Esophagus squamous epithelium (tissue), 5 donors: ENCODE data around the gene SETX. TPM values are rescaled to one million over a fixed set of nuclear protein-coding genes. Genes with fewer than 3 reads are reported as not detected.
A peak's percentile ranks its signal among the peaks of the same experiment; 100 is the strongest.

Experiments used
- DNase-seq: peaks from one replicate; lab custom pipeline; 2025; lab: John Stamatoyannopoulos, UW
- H3K27ac ChIP-seq, 4 donors: fragments of 200-600 bp; sonication (generic); one replicate each; pipeline ENCODE4 v1.5.1; 2016 to 2019; ENCODE audit warnings: mild to moderate bottlenecking in 1 of 4
- H3K27me3 ChIP-seq, 4 donors: fragments of 200-600 bp; sonication (generic); 1 replicate in 3 of 4; 2 replicates in 1 of 4; pipeline versions ENCODE4 v1.5.1 to v1.6.0; 2017 to 2021; ENCODE audit warnings: antibody characterized with exemption in 1 of 4
- H3K36me3 ChIP-seq, 3 donors: fragments of 200-600 bp; sonication (generic); one replicate each; pipeline ENCODE4 v1.5.1; 2016 to 2019
- H3K4me1 ChIP-seq, 3 donors: fragments of 200-600 bp; sonication (generic); one replicate each; pipeline ENCODE4 v1.5.1; 2017 to 2019
- H3K4me3 ChIP-seq, 4 donors: fragments of 200-600 bp; sonication (generic); 1 replicate in 3 of 4; 2 replicates in 1 of 4; pipeline ENCODE4 v1.5.1; 2016 to 2019; ENCODE audit warnings: mild to moderate bottlenecking in 2 of 4, moderate library complexity in 1 of 4
- H3K9me3 ChIP-seq, 3 donors: fragments of 200-600 bp; sonication (generic); one replicate each; pipeline ENCODE4 v1.5.1; 2016 to 2019
- CTCF ChIP-seq, 6 experiments: fragments of 450-650 bp in 4 of 6; fragments of 200-600 bp in 2 of 6; sonication (generic) in 2 of 6; IDR thresholded peaks; one replicate each; pipeline ENCODE4 v1.5.1; 2016 to 2019; ENCODE audit warnings: antibody characterized with exemption in 6 of 6, mild to moderate bottlenecking in 4 of 6, moderate library complexity in 4 of 6
- POLR2A ChIP-seq, 4 donors: fragments of 450-650 bp; IDR thresholded peaks; one replicate each; pipeline ENCODE4 v1.6.1; 2017; ENCODE audit warnings: antibody characterized with exemption in 4 of 4, mild to moderate bottlenecking in 4 of 4, moderate library complexity in 3 of 4
- WGBS, 2 donors: methylation state at CpG; one replicate each; pipeline ENCODE4 v1.1.5; 2018; 5-methylcytosine and 5-hydroxymethylcytosine counted together
- intact Hi-C: fragments of 100-400 bp; cut with DNase I; formaldehyde crosslinking; loops from one replicate; pipeline ENCODE4 v1.15.0; 2022
- total RNA-seq, 4 donors: library from RNA; depleted of rRNA; stranded (reverse); fragments of >200 nt; gene quantifications; one replicate each; pipeline ENCODE4 v1.1.0, GENCODE V29; 2016
- donor health status: DM: yes; HTN: yes; CAD: no.

SETX gene
- total RNA-seq, 4 donors from 2014 or later, result 22.4 to 56.3 (median 33.0) TPM

GRCh38 chr9:132356324-132356924 is 1.6 kb upstream of the SETX start:
- 86 to 93% methylated on average over 19 to 24 of the region's 26 CpGs for WGBS, 2 donors
- TF ChIP-seq CTCF (IDR thresholded peaks at IDR 0.05), result no peak
- TF ChIP-seq POLR2A (IDR thresholded peaks at IDR 0.05), result no peak
- Histone ChIP-seq H3K36me3 (peaks cover 0 to 22% (median 4%) of the 10 kb centered on the region in 3 donors), H3K4me3 (no peak overlapping the region), H3K4me1 (peaks cover 18 to 56% (median 27%) of the 10 kb centered on the region in 3 donors), H3K27ac (no peak overlapping the region), H3K27me3 (no peaks in the 10 kb centered on the region), H3K9me3 (no peaks in the 10 kb centered on the region)
- DNase-seq, result no peak
- intact Hi-C loops, result no loop called here

GRCh38 chr9:132351404-132352045 is 3.3 kb downstream of the SETX start:
- Histone ChIP-seq H3K27me3 (no peaks in the 10 kb centered on the region), H3K27ac (peak overlapping the region in 3 of 4 donors; percentile 2 to 59 (median 49)), H3K9me3 (no peaks in the 10 kb centered on the region), H3K36me3 (peaks cover 0 to 71% (median 29%) of the 10 kb centered on the region in 3 donors), H3K4me3 (peak overlapping the region in 2 of 4 donors; percentile 18 to 41), H3K4me1 (peaks cover 18 to 51% (median 30%) of the 10 kb centered on the region in 3 donors)
- intact Hi-C loops, result no loop called here
- no peak for DNase-seq
- WGBS, 2 donors, result 27 to 49% methylated on average over 3 of the region's 3 CpGs
- TF ChIP-seq POLR2A (IDR thresholded peaks at IDR 0.05) (no peak), CTCF (IDR thresholded peaks at IDR 0.05) (no peak)

- H3K4me3 ChIP-seq, result peak overlapping the region in 3 of 4 donors; percentile 3 to 41 (median 18)
- H3K27me3 ChIP-seq, result no peaks in the 10 kb centered on the region
- no peaks in the 10 kb centered on the region for H3K9me3 ChIP-seq
- H3K4me1 ChIP-seq, result peaks cover 18 to 51% (median 30%) of the 10 kb centered on the region in 3 donors
- H3K36me3 ChIP-seq, result peaks cover 0 to 77% (median 35%) of the 10 kb centered on the region in 3 donors
- TF ChIP-seq CTCF (IDR thresholded peaks at IDR 0.05) (no peak), POLR2A (IDR thresholded peaks at IDR 0.05) (no peak)
- intact Hi-C loops, result no loop called here
- WGBS, 2 donors, result 20 to 26% methylated on average over 6 of the region's 6 CpGs
- peak overlapping the region; percentile 2 to 59 (median 36) for H3K27ac ChIP-seq
- no peak for DNase-seq
These were observed 3.9 kb downstream of the SETX start for GRCh38 chr9:132350861-132351315.

GRCh38 chr9:132348676-132349075 is 6.1 kb downstream of the SETX start:
- no peak for DNase-seq
- Histone ChIP-seq H3K27me3 (no peaks in the 10 kb centered on the region), H3K36me3 (peaks cover 18 to 99% (median 55%) of the 10 kb centered on the region in 3 donors), H3K4me3 (no peak overlapping the region), H3K27ac (no peak overlapping the region), H3K4me1 (peaks cover 15 to 41% (median 26%) of the 10 kb centered on the region in 3 donors), H3K9me3 (no peaks in the 10 kb centered on the region)
- TF ChIP-seq CTCF (IDR thresholded peaks at IDR 0.05), result no peak
- TF ChIP-seq POLR2A (IDR thresholded peaks at IDR 0.05), result no peak
- intact Hi-C loops, result no loop called here
- 53 to 66% methylated on average over 5 of the region's 5 CpGs for WGBS, 2 donors

GRCh38 chr9:132346177-132346576 is 8.6 kb downstream of the SETX start:
- Histone ChIP-seq H3K9me3 (no peaks in the 10 kb centered on the region), H3K4me3 (no peak overlapping the region), H3K4me1 (peaks cover 0 to 30% (median 6%) of the 10 kb centered on the region in 3 donors), H3K27ac (no peak overlapping the region), H3K27me3 (no peaks in the 10 kb centered on the region), H3K36me3 (peaks cover 25 to 100% (median 57%) of the 10 kb centered on the region in 3 donors)
- DNase-seq, result no peak
- TF ChIP-seq POLR2A (IDR thresholded peaks at IDR 0.05) (no peak), CTCF (IDR thresholded peaks at IDR 0.05) (no peak)
- intact Hi-C loops, result no loop called here
- WGBS, 2 donors, result 89 to 93% methylated on average over 5 of the region's 5 CpGs
